Fibroblast of upper back skin (primary cell): Measurements from ENCODE around the gene USP32.
"Not testable (repeated sequence)": the region's sequence is repeated elsewhere in the genome, so short reads cannot be mapped to it uniquely, and the experiment has no call there.

Experiments
- DNase-seq: peaks from one replicate; pipeline ENCODE4 v3.0.0-alpha.2; 2013

Gene USP32

GRCh38 chr17:60293580-60294335 lies 98.2 kb downstream of the USP32 start:
- no peak for DNase-seq

- DNase-seq: no peak
Observed at GRCh38 chr17:60292697-60293096, 99.2 kb downstream of the USP32 start.

GRCh38 chr17:60284709-60285108 lies 107.2 kb downstream of the USP32 start:
- DNase-seq: no peak

GRCh38 chr17:60283816-60284215 lies 108.1 kb downstream of the USP32 start:
- no peak for DNase-seq

GRCh38 chr17:60280673-60281072 lies 111.3 kb downstream of the USP32 start:
- no peak for DNase-seq

- DNase-seq: no peak
Observed at GRCh38 chr17:60278237-60278636, 113.7 kb downstream of the USP32 start.

GRCh38 chr17:60277258-60277657 lies 114.7 kb downstream of the USP32 start:
- no peak for DNase-seq

GRCh38 chr17:60269417-60269816 lies 122.5 kb downstream of the USP32 start:
- DNase-seq: no peak

GRCh38 chr17:60260540-60260939 lies 131.4 kb downstream of the USP32 start:
- no peak for DNase-seq

GRCh38 chr17:60258313-60258712 lies 133.6 kb downstream of the USP32 start:
- no peak for DNase-seq

- DNase-seq: no peak
Observed at GRCh38 chr17:60256174-60256573, 135.8 kb downstream of the USP32 start.

- no peak for DNase-seq
Observed at GRCh38 chr17:60253048-60253447, 138.9 kb downstream of the USP32 start.

- no peak for DNase-seq
Observed at GRCh38 chr17:60252459-60252858, 139.5 kb downstream of the USP32 start.

GRCh38 chr17:60249290-60249826 lies 142.6 kb downstream of the USP32 start:
- DNase-seq: no peak

- no peak for DNase-seq
Observed at GRCh38 chr17:60248618-60249289, 143.2 kb downstream of the USP32 start.

- no peak for DNase-seq
Observed at GRCh38 chr17:60247836-60248461, 144.0 kb downstream of the USP32 start.

- no peak for DNase-seq
Observed at GRCh38 chr17:60244656-60245055, 147.3 kb downstream of the USP32 start.

GRCh38 chr17:60240290-60240689 lies 151.6 kb downstream of the USP32 start:
- no peak for DNase-seq

GRCh38 chr17:60231691-60232090 lies 160.2 kb downstream of the USP32 start:
- DNase-seq: peak; percentile 53

- DNase-seq: peak; percentile 27
Observed at GRCh38 chr17:60231234-60231633, 160.7 kb downstream of the USP32 start.

GRCh38 chr17:60230358-60230757 lies 161.6 kb downstream of the USP32 start:
- no peak for DNase-seq

- peak; percentile 48 for DNase-seq
Observed at GRCh38 chr17:60229188-60229802, 162.6 kb downstream of the USP32 start.

GRCh38 chr17:60227276-60227675 lies 164.7 kb downstream of the USP32 start:
- not testable (repeated sequence) for DNase-seq
